Adipocyte (in vitro differentiated cells): ENCODE results near the gene IFNG-AS1.

ENCODE experiments used
- DNase-seq: peaks from one replicate; pipeline ENCODE4 v3.0.0-alpha.2; 2015; ENCODE audit warnings: low read depth
- H3K27me3 ChIP-seq: replicated peaks from 2 replicates; pipeline ENCODE4 v1.7.0; 2013; ENCODE audit warnings: mild to moderate bottlenecking, low read length, moderate library complexity; ENCODE audit not compliant: control insufficient read depth, insufficient read depth
- H3K36me3 ChIP-seq: 2 replicates; pipeline ENCODE4 v1.7.0; 2013; ENCODE audit warnings: low read length, mild to moderate bottlenecking, moderate library complexity; ENCODE audit not compliant: control insufficient read depth, insufficient read depth, severe bottlenecking
- H3K4me1 ChIP-seq: 2 replicates; pipeline ENCODE4 v1.7.0; 2013; ENCODE audit warnings: mild to moderate bottlenecking, low read length, moderate library complexity; ENCODE audit not compliant: control insufficient read depth, insufficient read depth
- H3K4me3 ChIP-seq: 2 replicates; pipeline ENCODE4 v1.7.0; 2013; ENCODE audit warnings: mild to moderate bottlenecking, low read length, moderate library complexity
- H3K9ac ChIP-seq: 2 replicates; pipeline ENCODE4 v1.7.0; 2013; ENCODE audit warnings: mild to moderate bottlenecking, low read length, moderate library complexity
- H3K9me3 ChIP-seq: 2 replicates; pipeline ENCODE4 v1.7.0; 2013; ENCODE audit warnings: mild to moderate bottlenecking, low read length, moderate library complexity; ENCODE audit not compliant: control insufficient read depth

The IFNG-AS1 gene

DNA sequence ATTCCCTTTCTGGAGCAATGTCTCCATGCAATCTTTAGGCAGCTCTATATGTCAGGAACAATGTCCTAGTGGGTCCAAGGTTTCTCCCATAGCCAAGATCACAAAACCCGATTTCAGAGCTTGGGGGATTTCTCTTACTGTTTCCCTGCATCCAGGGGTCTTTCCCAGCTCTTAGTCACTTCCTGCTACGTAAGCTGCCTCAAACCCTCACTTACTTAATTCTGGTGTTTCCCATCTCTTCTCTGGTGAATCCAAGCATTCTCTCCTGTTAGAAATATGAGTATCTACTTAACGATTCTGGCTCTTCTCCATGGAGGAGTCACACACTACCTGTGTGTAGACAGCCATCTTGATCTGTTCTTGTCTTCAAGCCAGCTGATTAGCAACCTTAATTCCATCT is 80.0 kb downstream of the IFNG-AS1 start:
- Histone ChIP-seq H3K9me3 (peaks cover 22% of the 10 kb centered on the region), H3K9ac (no peak overlapping the region), H3K4me3 (no peak overlapping the region), H3K36me3 (no peaks in the 10 kb centered on the region), H3K27me3 (peaks cover 4% of the 10 kb centered on the region), H3K4me1 (no peaks in the 10 kb centered on the region)
- no peak for DNase-seq
